ENCODE data around the gene NPAS3. TPM values are rescaled to one million over a fixed set of nuclear protein-coding genes. Genes with fewer than 3 reads are reported as not detected.

Gene NPAS3
- total RNA-seq, 1 donor: 0.86 TPM

- no peak overlapping the region for H3K4me3 ChIP-seq (ENCODE audit: low read depth, low read length)
- TF ChIP-seq CTCF (IDR thresholded peaks at IDR 0.05; ENCODE audit: insufficient read depth, low read depth, low read length): no peak
- DNase-seq (ENCODE audit: low read depth): no peak
Measured at GRCh38 chr14:33541171-33541570, 602.5 kb downstream of the NPAS3 start.

- TF ChIP-seq CTCF (IDR thresholded peaks at IDR 0.05; ENCODE audit: insufficient read depth, low read depth, low read length): no peak
- no peak overlapping the region for H3K4me3 ChIP-seq (ENCODE audit: low read depth, low read length)
- DNase-seq (ENCODE audit: low read depth): no peak
Measured at GRCh38 chr14:33542338-33543287, 603.9 kb downstream of the NPAS3 start.

- TF ChIP-seq CTCF (IDR thresholded peaks at IDR 0.05; ENCODE audit: insufficient read depth, low read depth, low read length): no peak
- H3K4me3 ChIP-seq (ENCODE audit: low read depth, low read length): no peak overlapping the region
- no peak for DNase-seq (ENCODE audit: low read depth)
Measured at GRCh38 chr14:33545696-33546095, 607.0 kb downstream of the NPAS3 start.

GRCh38 chr14:33548606-33549005, 609.9 kb downstream of the NPAS3 start:
- H3K4me3 ChIP-seq (ENCODE audit: low read depth, low read length): no peak overlapping the region
- no peak for TF ChIP-seq CTCF (IDR thresholded peaks at IDR 0.05; ENCODE audit: insufficient read depth, low read depth, low read length)
- DNase-seq (ENCODE audit: low read depth): no peak

GRCh38 chr14:33551963-33552362, 613.3 kb downstream of the NPAS3 start:
- H3K4me3 ChIP-seq (ENCODE audit: low read depth, low read length): no peak overlapping the region
- no peak for DNase-seq (ENCODE audit: low read depth)
- TF ChIP-seq CTCF (IDR thresholded peaks at IDR 0.05; ENCODE audit: insufficient read depth, low read depth, low read length): no peak

- no peak overlapping the region for H3K4me3 ChIP-seq (ENCODE audit: low read depth, low read length)
- DNase-seq (ENCODE audit: low read depth): no peak
- TF ChIP-seq CTCF (IDR thresholded peaks at IDR 0.05; ENCODE audit: insufficient read depth, low read depth, low read length): no peak
Measured at GRCh38 chr14:33553706-33554278, 615.1 kb downstream of the NPAS3 start.

Data from fibroblast of villous mesenchyme (primary cell).